HL-60 (cell line): ENCODE data around the gene PITPNM3.

Experiments used
- DNase-seq, 2 experiments: peaks; one replicate each; pipeline ENCODE4 v3.0.0-alpha.2; 2010 to 2020; ENCODE audit warnings: low read depth in 1 of 2, low spot score in 1 of 2
- H3K27ac ChIP-seq: fragments of 250-450 bp; sonication (Bioruptor Pico); replicated peaks from 2 replicates; pipeline ENCODE4 v1.5.1; 2020; ENCODE audit warnings: mild to moderate bottlenecking, moderate library complexity
- H3K27me3 ChIP-seq: fragments of 250-450 bp; sonication (Bioruptor Pico); 2 replicates; pipeline ENCODE4 v1.5.1; 2021; ENCODE audit warnings: mild to moderate bottlenecking, moderate library complexity; ENCODE audit not compliant: insufficient read depth, poor library complexity, severe bottlenecking
- H3K4me3 ChIP-seq: replicated peaks from 2 replicates; pipeline ENCODE4 v1.5.1; 2011; ENCODE audit warnings: mild to moderate bottlenecking, control low read depth, low read length; ENCODE audit not compliant: insufficient read depth
- CTCF ChIP-seq: IDR thresholded peaks from one replicate; pipeline ENCODE4 v1.5.1; 2011; ENCODE audit warnings: low read length, control low read depth, inconsistent platforms; ENCODE audit not compliant: insufficient read depth
- GABPA ChIP-seq: IDR thresholded peaks from 2 replicates; pipeline ENCODE4 v1.6.1; 2012; ENCODE audit warnings: low read depth
- POLR2AphosphoS5 ChIP-seq: IDR thresholded peaks from 2 replicates; pipeline ENCODE4 v1.6.1; 2012; ENCODE audit warnings: low read depth
- REST ChIP-seq: IDR thresholded peaks from 2 replicates; pipeline ENCODE4 v1.6.1; 2012; ENCODE audit warnings: low read depth; ENCODE audit not compliant: insufficient replicate concordance
- SPI1 ChIP-seq: IDR thresholded peaks from 2 replicates; pipeline ENCODE4 v1.6.1; 2012; ENCODE audit warnings: low read depth, mild to moderate bottlenecking, borderline replicate concordance

PITPNM3 gene

GRCh38 chr17:6577686-6578263 lies 21.4 kb upstream of the PITPNM3 start:
- no peaks in the 10 kb centered on the region for H3K27me3 ChIP-seq
- DNase-seq: no peak

GRCh38 chr17:6576038-6576785 lies 19.9 kb upstream of the PITPNM3 start:
- TF ChIP-seq SPI1: no peak
- no peak for TF ChIP-seq GABPA
- TF ChIP-seq POLR2AphosphoS5: no peak
- no peak for TF ChIP-seq REST
- TF ChIP-seq CTCF: no peak
- DNase-seq: no peak
- Histone ChIP-seq H3K4me3 (no peak overlapping the region), H3K27ac (no peak overlapping the region), H3K27me3 (no peaks in the 10 kb centered on the region)

More at GRCh38 chr17:6577686-6578263, 21.4 kb upstream of the PITPNM3 start:
- TF ChIP-seq GABPA (no peak), CTCF (no peak), REST (no peak), SPI1 (no peak), POLR2AphosphoS5 (no peak)
- Histone ChIP-seq H3K27ac (no peak overlapping the region), H3K4me3 (no peak overlapping the region)

GRCh38 chr17:6575596-6575988 lies 19.2 kb upstream of the PITPNM3 start:
- Histone ChIP-seq H3K27ac (no peak overlapping the region), H3K4me3 (no peak overlapping the region), H3K27me3 (no peaks in the 10 kb centered on the region)
- no peak for DNase-seq
- TF ChIP-seq REST (no peak), SPI1 (no peak), GABPA (no peak)
